Activated T-cell treated with anti-CD3 and anti-CD28 coated beads, Interleukin-2, amount 50 U/mL, for 4 hours (primary cell): ENCODE results near the gene VTI1A. TPM values are rescaled to one million over a fixed set of nuclear protein-coding genes. Genes with fewer than 3 reads are reported as not detected.
"Not testable (repeated sequence)": the region's sequence is repeated elsewhere in the genome, so short reads cannot be mapped to it uniquely, and the experiment has no call there.

Experiments used
- ATAC-seq, 2 donors: fragments of 200-7000 bp; cut with Tn5 transposase; one replicate each; pipeline ENCODE4 v1.10.0; 2021
- DNase-seq: peaks from one replicate; pipeline ENCODE4 v3.0.0-alpha.2; 2020
- H3K27me3 Mint-ChIP-seq: one replicate; pipeline ENCODE4 v1.8.0; 2021; ENCODE audit warnings: low read depth, mixed read lengths
- H3K36me3 Mint-ChIP-seq: one replicate; pipeline ENCODE4 v1.8.0; 2022; ENCODE audit warnings: mixed read lengths; ENCODE audit not compliant: insufficient read depth
- H3K4me1 Mint-ChIP-seq: one replicate; pipeline ENCODE4 v1.8.0; 2021; ENCODE audit warnings: low read depth, mixed read lengths
- H3K4me3 Mint-ChIP-seq: one replicate; pipeline ENCODE4 v1.8.0; 2021; ENCODE audit warnings: mild to moderate bottlenecking, moderate library complexity, mixed read lengths
- H3K9me3 Mint-ChIP-seq: one replicate; pipeline ENCODE4 v1.8.0; 2021; ENCODE audit warnings: mixed read lengths
- total RNA-seq, 3 donors: library from RNA; stranded (reverse); gene quantifications; one replicate each; pipeline ENCODE4 v1.2.1, GENCODE V29; 2021

Gene VTI1A
- total RNA-seq, result 10 to 100 TPM; 39.2 to 43.8 (median 42.9) TPM

GRCh38 chr10:112446855-112447619 lies at the start of gene VTI1A, which contains the start of gene ZDHHC6:
VTI1A (plus strand) TSS chr10:112447215; CDS start chr10:112447374, 159 bp downstream.
ZDHHC6 (minus strand) TSS chr10:112446914; CDS start chr10:112445436, 1,478 bp downstream.
- no peaks in the 10 kb centered on the region for H3K27me3 Mint-ChIP-seq
- peaks cover 29% of the 10 kb centered on the region for H3K36me3 Mint-ChIP-seq
- H3K4me1 Mint-ChIP-seq, result peaks cover 49% of the 10 kb centered on the region
- DNase-seq (peak; percentile 72), ATAC-seq (peak; percentile 90 to 95)
- H3K4me3 Mint-ChIP-seq, result peak within 1 kb of the TSS; percentile 97
- H3K9me3 Mint-ChIP-seq, result no peaks in the 10 kb centered on the region

- Mint-ChIP-seq H3K9me3 (no peaks in the 10 kb centered on the region), H3K4me1 (peaks cover 7% of the 10 kb centered on the region), H3K36me3 (peaks cover 17% of the 10 kb centered on the region), H3K27me3 (no peaks in the 10 kb centered on the region), H3K4me3 (no peak overlapping the region)
- ATAC-seq (no peak), DNase-seq (no peak)
Observed at GRCh38 chr10:112397592-112397991, 49.4 kb upstream of the VTI1A start.

- H3K4me3 Mint-ChIP-seq, result no peak overlapping the region
- DNase-seq (no peak), ATAC-seq (no peak)
- peaks cover 50% of the 10 kb centered on the region for H3K36me3 Mint-ChIP-seq
- H3K27me3 Mint-ChIP-seq, result no peaks in the 10 kb centered on the region
- H3K9me3 Mint-ChIP-seq, result no peaks in the 10 kb centered on the region
- H3K4me1 Mint-ChIP-seq, result peaks cover 3% of the 10 kb centered on the region
Observed at GRCh38 chr10:112402917-112403316, 44.1 kb upstream of the VTI1A start.

- H3K27me3 Mint-ChIP-seq, result no peaks in the 10 kb centered on the region
- H3K4me3 Mint-ChIP-seq, result no peak overlapping the region
- peaks cover 58% of the 10 kb centered on the region for H3K36me3 Mint-ChIP-seq
- DNase-seq (no peak), ATAC-seq (no peak)
- peaks cover 3% of the 10 kb centered on the region for H3K4me1 Mint-ChIP-seq
- no peaks in the 10 kb centered on the region for H3K9me3 Mint-ChIP-seq
Observed at GRCh38 chr10:112404617-112405016, 42.4 kb upstream of the VTI1A start.

GRCh38 chr10:112406806-112407205 lies 40.2 kb upstream of the VTI1A start:
- H3K27me3 Mint-ChIP-seq, H3K4me1 Mint-ChIP-seq, ATAC-seq, DNase-seq, H3K4me3 Mint-ChIP-seq, H3K9me3 Mint-ChIP-seq: not testable (repeated sequence)
- H3K36me3 Mint-ChIP-seq, result peaks cover 60% of the 10 kb centered on the region

GRCh38 chr10:112407696-112408095 lies 39.3 kb upstream of the VTI1A start:
- H3K36me3 Mint-ChIP-seq, result peaks cover 57% of the 10 kb centered on the region
- no peak for ATAC-seq
- no peak for DNase-seq
- H3K4me3 Mint-ChIP-seq, result no peak overlapping the region
- H3K4me1 Mint-ChIP-seq, result peaks cover 3% of the 10 kb centered on the region
- no peaks in the 10 kb centered on the region for H3K9me3 Mint-ChIP-seq
- H3K27me3 Mint-ChIP-seq, result no peaks in the 10 kb centered on the region

GRCh38 chr10:112409299-112409698 lies 37.7 kb upstream of the VTI1A start:
- H3K27me3 Mint-ChIP-seq, result no peaks in the 10 kb centered on the region
- H3K36me3 Mint-ChIP-seq, result peaks cover 54% of the 10 kb centered on the region
- peaks cover 3% of the 10 kb centered on the region for H3K4me1 Mint-ChIP-seq
- ATAC-seq, result no peak
- H3K9me3 Mint-ChIP-seq, result no peaks in the 10 kb centered on the region
- no peak overlapping the region for H3K4me3 Mint-ChIP-seq
- no peak for DNase-seq

GRCh38 chr10:112409755-112410154 lies 37.3 kb upstream of the VTI1A start:
- ATAC-seq (no peak), DNase-seq (no peak)
- Mint-ChIP-seq H3K4me3 (no peak overlapping the region), H3K9me3 (no peaks in the 10 kb centered on the region), H3K4me1 (peaks cover 3% of the 10 kb centered on the region), H3K27me3 (no peaks in the 10 kb centered on the region), H3K36me3 (peaks cover 50% of the 10 kb centered on the region)

- no peak for ATAC-seq
- H3K4me3 Mint-ChIP-seq, result no peak overlapping the region
- no peaks in the 10 kb centered on the region for H3K4me1 Mint-ChIP-seq
- H3K9me3 Mint-ChIP-seq, result no peaks in the 10 kb centered on the region
- no peaks in the 10 kb centered on the region for H3K27me3 Mint-ChIP-seq
- DNase-seq, result no peak
- H3K36me3 Mint-ChIP-seq, result peaks cover 42% of the 10 kb centered on the region
Observed at GRCh38 chr10:112412696-112413095, 34.3 kb upstream of the VTI1A start.

GRCh38 chr10:112421731-112422130 lies 25.3 kb upstream of the VTI1A start:
- no peak overlapping the region for H3K4me3 Mint-ChIP-seq
- peaks cover 29% of the 10 kb centered on the region for H3K36me3 Mint-ChIP-seq
- no peaks in the 10 kb centered on the region for H3K4me1 Mint-ChIP-seq
- DNase-seq (no peak), ATAC-seq (no peak)
- no peaks in the 10 kb centered on the region for H3K27me3 Mint-ChIP-seq
- H3K9me3 Mint-ChIP-seq, result no peaks in the 10 kb centered on the region

GRCh38 chr10:112424651-112425050 lies 22.4 kb upstream of the VTI1A start:
- ATAC-seq, result no peak
- peaks cover 42% of the 10 kb centered on the region for H3K36me3 Mint-ChIP-seq
- H3K4me3 Mint-ChIP-seq, result no peak overlapping the region
- no peak for DNase-seq
- H3K4me1 Mint-ChIP-seq, result no peaks in the 10 kb centered on the region
- H3K27me3 Mint-ChIP-seq, result no peaks in the 10 kb centered on the region
- H3K9me3 Mint-ChIP-seq, result no peaks in the 10 kb centered on the region

GRCh38 chr10:112426111-112426510 lies 20.9 kb upstream of the VTI1A start:
- no peaks in the 10 kb centered on the region for H3K9me3 Mint-ChIP-seq

GRCh38 chr10:112429147-112429546 lies 17.9 kb upstream of the VTI1A start:
- Mint-ChIP-seq H3K36me3 (peaks cover 35% of the 10 kb centered on the region), H3K4me3 (no peak overlapping the region), H3K9me3 (no peaks in the 10 kb centered on the region), H3K4me1 (no peaks in the 10 kb centered on the region), H3K27me3 (no peaks in the 10 kb centered on the region)
- no peak for DNase-seq
- ATAC-seq, result no peak

More at GRCh38 chr10:112426111-112426510, 20.9 kb upstream of the VTI1A start:
- no peaks in the 10 kb centered on the region for H3K4me1 Mint-ChIP-seq
- peaks cover 40% of the 10 kb centered on the region for H3K36me3 Mint-ChIP-seq
- H3K4me3 Mint-ChIP-seq, result no peak overlapping the region
- no peak for ATAC-seq
- DNase-seq, result no peak
- H3K27me3 Mint-ChIP-seq, result no peaks in the 10 kb centered on the region

GRCh38 chr10:112429654-112430230 lies 17.3 kb upstream of the VTI1A start:
- H3K4me3 Mint-ChIP-seq, result no peak overlapping the region
- H3K4me1 Mint-ChIP-seq, result no peaks in the 10 kb centered on the region
- H3K27me3 Mint-ChIP-seq, result no peaks in the 10 kb centered on the region
- no peak for ATAC-seq
- peaks cover 35% of the 10 kb centered on the region for H3K36me3 Mint-ChIP-seq
- H3K9me3 Mint-ChIP-seq, result no peaks in the 10 kb centered on the region
- DNase-seq, result no peak

- no peaks in the 10 kb centered on the region for H3K4me1 Mint-ChIP-seq
- H3K4me3 Mint-ChIP-seq, result no peak overlapping the region
- H3K27me3 Mint-ChIP-seq, result no peaks in the 10 kb centered on the region
- no peak for DNase-seq
- ATAC-seq, result no peak
- H3K36me3 Mint-ChIP-seq, result peaks cover 24% of the 10 kb centered on the region
- H3K9me3 Mint-ChIP-seq, result no peaks in the 10 kb centered on the region
Observed at GRCh38 chr10:112433136-112433535, 13.9 kb upstream of the VTI1A start.
